ENCODE measurements around the gene MSANTD7. TPM values are rescaled to one million over a fixed set of nuclear protein-coding genes. Genes with fewer than 3 reads are reported as not detected.
"Not testable (repeated sequence)": the region's sequence is repeated elsewhere in the genome, so short reads cannot be mapped to it uniquely, and the experiment has no call there.

Gene MSANTD7
- total RNA-seq, 1 donor from 2014 or later, result 17.3 TPM

- DNase-seq, result no peak
These were observed 926 bp upstream of the MSANTD7 start for GRCh38 chr10:14837003-14837756.

DNA sequence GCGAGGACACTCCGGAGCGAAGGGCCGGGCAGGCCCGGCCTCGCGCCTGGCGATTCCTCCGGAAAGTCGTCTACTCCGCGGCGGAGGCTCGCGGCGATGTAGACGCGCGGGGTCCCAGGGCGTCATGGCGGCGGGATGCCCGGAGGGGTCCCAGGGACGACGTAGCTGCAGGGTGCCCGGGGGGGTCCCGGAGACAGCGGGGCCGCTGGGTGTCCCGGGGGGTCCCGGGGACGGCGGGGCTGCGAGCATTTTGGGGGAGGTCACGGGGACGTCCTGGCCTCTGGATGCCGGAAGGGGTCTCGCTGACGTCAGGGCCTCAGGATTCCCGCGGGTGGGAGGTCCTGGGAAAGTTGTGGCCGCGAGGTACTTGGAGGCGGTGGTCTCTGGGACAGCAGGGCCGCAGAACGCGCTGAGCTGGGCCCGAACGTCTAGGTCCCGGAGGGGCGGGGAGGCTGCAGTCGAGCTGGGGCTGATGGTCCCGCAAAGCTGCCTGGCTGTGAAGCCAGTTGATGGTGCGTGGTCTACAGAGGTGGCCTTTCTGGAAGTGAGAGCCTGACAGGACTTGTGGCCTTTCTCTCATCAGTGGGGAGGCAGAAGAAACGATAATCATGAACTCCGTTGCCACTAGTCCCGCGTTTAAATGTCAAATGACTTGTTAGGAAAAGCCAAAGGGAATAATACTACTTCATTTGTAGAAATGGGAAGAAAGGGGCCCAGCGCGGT, 637 bp downstream of the MSANTD7 start:
- peak; percentile 65 for DNase-seq

DNA sequence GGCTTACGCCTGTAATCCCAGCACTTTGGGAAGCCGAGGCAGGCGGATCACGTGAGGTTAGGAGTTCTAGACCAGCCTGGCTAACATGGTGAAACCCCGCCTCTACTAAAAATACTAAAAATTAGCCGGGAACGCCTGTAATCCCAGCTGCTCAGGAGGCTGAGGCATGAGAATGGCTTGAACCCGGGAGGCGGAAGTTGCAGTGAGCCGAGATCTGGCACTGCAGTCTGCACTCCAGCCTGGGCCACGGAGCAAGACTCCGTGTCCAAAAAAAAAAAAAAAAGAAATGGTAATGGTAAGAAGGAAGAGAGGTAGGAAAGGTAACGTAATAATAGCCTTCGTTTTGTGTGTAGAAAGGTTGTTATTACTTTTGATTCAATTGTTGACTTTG, 1.2 kb downstream of the MSANTD7 start:
- DNase-seq, result no peak

DNA sequence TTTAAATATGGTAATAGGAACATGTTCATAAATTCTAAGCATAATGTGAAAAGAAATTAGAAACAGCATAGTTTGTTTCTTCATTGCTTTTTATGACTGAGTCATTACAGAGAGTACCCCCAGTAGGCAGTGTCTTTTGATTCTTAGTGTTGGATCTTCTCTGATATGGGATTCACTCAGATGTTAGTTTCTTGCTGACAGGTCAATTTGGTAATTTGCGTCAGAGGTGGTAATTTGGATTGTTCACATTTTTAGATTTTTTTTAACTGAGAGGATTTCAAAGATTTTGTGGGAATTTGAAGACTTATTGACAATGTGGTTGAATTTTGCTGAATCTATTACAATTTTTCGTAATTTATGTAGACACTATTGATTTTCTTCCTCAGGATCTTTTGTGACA, 2.1 kb downstream of the MSANTD7 start:
- DNase-seq, result no peak

- no peak for DNase-seq
These were observed 5.4 kb downstream of the MSANTD7 start for GRCh38 chr10:14843327-14843988.

DNA sequence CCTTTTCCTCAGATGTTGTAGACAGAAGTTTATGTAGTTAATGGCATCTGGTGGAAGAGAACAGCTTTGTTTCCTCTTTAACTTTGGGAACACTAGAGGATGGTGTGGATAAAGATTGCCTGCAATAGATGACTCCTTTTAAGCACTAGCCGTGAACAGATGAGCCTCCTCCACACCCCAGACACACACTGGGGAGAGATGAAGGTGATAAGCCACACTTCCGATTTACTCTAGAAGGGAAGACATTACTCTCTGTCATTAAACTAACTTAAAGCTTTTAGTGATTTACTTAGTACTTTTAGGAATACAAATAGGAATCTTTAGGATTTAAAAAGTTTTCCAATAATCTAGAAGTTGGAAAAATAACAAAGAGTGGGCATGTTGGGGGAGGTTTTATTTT, 6.8 kb downstream of the MSANTD7 start:
- DNase-seq, result no peak

- DNase-seq, result no peak
These were observed 14.1 kb downstream of the MSANTD7 start for GRCh38 chr10:14852236-14852635.

GRCh38 chr10:14855453-14855852, 17.3 kb downstream of the MSANTD7 start:
- no peak for DNase-seq

DNA sequence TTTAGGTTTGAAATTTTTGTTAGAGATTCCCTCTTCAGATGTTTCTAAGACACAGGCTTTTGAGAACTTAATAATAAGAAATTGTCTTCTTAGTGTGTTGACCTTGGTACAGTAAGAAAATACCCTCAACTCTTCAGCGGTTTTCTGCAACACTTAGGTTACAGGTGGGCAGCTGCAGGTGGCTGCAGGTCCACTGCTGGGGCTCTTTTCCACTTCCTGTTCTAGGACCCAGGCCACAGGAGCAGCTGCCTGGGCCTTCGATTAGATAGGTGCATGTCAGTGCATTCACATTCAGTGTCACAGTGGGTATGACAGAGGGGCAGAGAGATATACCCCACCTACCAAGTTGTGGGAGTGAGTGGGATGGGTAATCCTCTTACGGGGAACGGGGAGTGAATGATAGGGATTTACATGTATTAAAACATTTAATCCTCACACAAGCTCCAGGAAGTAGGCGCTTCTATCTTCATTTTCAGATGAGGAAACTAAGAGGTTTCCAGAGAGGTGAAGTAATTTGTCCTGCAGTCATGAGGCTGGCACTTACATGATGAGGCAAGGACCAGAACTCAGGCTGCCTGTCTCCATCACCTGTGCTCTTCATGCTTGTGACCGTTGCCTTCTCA, 20.3 kb downstream of the MSANTD7 start:
- no peak for DNase-seq

DNA sequence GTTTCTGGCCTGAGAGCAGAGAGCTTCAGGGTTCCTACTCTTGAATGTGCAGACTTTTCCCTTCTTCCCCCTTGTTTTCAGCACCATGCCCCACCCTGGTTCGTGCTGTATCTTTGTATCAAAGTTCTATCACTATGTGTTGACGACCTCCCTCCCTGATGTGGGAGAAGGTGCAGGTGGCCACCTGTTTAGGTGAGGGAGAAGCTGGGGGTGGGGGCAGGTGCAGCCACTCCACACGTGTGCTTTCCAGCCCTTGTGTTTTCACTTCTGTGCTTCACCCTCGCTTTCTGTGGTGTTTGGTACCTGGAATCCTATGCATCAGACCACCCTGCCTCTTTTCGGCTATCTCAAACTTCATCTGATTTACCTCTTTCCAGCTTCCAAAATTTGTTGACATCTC, 20.9 kb downstream of the MSANTD7 start:
- DNase-seq, result no peak

- DNase-seq, result no peak
These were observed 21.7 kb downstream of the MSANTD7 start for GRCh38 chr10:14859775-14860174.

GRCh38 chr10:14860791-14861190, 22.7 kb downstream of the MSANTD7 start:
- DNase-seq, result no peak

- not testable (repeated sequence) for DNase-seq
These were observed 26.4 kb downstream of the MSANTD7 start for GRCh38 chr10:14864466-14864865.

- not testable (repeated sequence) for DNase-seq
These were observed 26.8 kb downstream of the MSANTD7 start for GRCh38 chr10:14864871-14865270.

DNA sequence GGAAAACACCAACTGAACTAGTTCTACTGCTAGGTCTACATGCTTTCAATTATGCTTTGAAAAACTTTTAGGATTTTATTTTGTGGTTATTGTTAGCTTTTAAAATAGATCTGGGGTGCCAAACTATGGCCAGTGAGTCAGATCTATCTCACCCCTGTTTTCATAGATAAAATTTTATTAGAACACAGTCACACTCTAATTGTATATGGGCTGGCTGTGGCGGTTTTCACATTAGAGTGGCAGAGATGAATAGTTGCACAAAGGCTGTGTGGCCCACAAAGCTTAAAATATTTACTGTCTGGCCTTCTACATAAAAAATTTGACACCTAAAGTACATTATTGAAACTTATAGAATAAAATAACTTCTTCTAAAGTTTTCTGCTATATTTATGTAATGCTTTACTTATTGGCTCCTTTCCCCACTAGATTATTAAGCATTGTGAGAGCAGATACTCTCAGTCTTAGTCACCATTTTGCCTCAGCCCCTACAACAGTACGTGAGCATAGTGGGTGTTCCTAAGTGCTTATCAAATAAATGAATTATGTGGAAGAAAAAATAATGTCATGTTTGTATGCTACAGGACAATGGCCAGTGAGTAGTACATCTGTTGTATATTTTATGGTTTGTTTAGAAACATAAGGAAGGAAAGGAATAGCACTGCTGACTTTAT, 35.1 kb downstream of the MSANTD7 start:
- DNase-seq, result no peak

- DNase-seq, result no peak
These were observed 37.8 kb downstream of the MSANTD7 start for GRCh38 chr10:14875941-14876340.

DNA sequence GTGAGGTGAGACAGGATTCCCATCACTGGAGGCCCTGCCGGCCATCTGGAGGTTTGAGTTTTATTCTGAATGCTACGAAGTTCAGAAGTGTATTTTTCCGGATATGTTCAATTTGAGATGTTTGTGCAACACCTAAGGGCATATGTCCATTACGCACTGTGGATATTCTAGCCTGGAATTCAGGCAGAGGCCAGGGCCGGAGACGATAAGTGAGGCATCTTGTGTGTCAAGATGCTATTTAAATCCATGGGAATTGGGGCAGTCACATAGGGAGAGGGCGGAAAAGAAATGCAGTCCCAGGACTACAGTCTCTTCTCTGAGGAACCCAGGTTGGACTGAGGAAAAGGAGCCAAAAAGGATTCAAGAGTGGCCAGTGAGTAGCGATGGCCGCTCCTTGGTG, 38.7 kb downstream of the MSANTD7 start:
- peak; percentile 4 for DNase-seq

DNA sequence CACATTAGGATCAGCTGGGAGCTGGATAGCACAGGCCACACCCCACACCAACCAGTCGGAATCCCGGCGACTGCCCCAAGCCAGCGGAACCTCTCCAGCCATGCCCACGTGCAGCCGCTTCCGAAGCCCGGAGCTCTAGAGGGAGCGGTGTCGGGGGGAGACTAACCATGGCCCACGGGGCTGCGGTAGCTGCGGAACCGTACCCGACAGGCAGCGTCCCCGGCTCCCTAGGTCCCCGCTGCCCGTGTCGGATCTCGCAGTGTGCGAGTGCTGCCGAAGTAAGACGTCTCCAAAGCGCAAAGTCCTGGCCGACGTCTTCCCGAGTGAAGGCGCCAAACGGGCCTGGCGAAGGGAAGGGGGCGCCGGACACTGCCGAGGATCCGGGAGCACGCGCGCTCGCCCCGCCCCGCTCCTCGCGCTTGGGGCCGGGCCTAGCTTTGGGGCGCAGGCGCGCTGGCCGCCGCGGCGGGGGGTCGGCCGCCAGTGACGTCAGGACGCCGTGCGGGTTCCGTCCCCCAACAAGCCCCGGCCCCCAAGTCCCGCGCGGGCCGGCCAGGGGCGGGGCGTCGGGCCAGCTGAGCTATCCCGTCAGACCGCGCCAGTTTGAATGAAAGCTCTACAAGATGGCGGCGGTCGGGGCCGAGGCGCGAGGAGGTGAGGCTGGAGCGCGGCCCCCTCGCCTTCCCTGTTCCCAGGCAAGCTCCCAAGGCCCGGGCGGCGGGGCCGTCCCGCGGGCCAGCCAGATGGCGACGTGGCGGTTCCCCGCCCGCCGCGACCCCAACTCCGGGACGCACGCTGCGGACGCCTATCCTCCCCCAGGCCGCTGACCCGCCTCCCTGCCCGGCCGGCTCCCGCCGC, 40.4 kb downstream of the MSANTD7 start, which contains the start of gene SUV39H2:
Gene SUV39H2, plus strand, starts transcription at position 601 of the 858 bp plus-strand sequence. Its CDS starts 23 bp downstream, at position 624.
- DNase-seq, result peak; percentile 98

GRCh38 chr10:14879124-14879927, 41.2 kb downstream of the MSANTD7 start:
- DNase-seq, result peak; percentile 47

- DNase-seq, result no peak
These were observed 41.8 kb downstream of the MSANTD7 start for GRCh38 chr10:14879928-14880193.

All from tongue (tissue), 2 donors.